GM18502 (cell line): ENCODE data around the gene MRTFA.
"Not testable (repeated sequence)": the region's sequence is repeated elsewhere in the genome, so short reads cannot be mapped to it uniquely, and the experiment has no call there.

ENCODE experiments used
- ATAC-seq: cut with Tn5 transposase; IDR thresholded peaks from one replicate; pipeline ENCODE4 v1.9.1; 2021; ENCODE audit warnings: mild to moderate bottlenecking; ENCODE audit not compliant: unreplicated experiment, poor library complexity

Gene MRTFA

DNA sequence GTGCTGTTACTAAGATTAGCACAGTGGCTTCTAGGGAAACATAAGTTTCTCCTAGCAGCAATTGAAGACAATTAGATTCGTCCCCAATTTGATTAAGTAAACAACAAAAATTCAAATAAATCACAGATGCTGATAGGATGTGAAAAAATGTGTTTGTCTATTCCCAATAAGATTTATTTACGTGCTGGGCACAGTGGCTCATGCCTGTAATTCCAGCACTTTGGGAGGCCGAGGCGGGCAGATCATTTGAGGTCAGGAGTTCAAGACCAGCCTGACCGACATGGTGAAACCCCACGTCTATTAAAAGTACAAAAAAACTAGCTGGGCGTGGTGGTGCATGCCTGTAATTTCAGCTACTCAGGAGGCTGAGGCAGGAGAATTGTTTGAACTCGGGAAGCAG is 128.5 kb downstream of the MRTFA start:
- not testable (repeated sequence) for ATAC-seq

DNA sequence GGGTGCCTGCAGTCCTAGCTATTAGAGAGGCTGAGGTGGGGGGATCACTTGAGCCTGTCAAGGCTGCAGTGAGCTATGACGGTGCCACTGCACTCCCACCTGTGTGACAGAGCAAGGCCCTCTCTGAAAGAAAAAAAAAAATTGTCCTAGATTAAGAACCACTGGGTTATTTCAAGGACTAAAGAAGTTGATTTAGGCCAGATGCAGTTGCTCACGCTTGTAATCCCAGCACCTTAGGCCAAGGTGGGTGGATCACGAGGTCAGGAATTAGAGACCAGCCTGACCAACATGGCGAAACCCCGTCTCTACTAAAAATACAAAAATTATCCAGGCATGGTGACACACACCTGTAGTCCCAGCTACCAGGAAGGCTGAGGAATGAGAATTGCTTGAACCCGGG is 129.0 kb downstream of the MRTFA start:
- no peak for ATAC-seq

DNA sequence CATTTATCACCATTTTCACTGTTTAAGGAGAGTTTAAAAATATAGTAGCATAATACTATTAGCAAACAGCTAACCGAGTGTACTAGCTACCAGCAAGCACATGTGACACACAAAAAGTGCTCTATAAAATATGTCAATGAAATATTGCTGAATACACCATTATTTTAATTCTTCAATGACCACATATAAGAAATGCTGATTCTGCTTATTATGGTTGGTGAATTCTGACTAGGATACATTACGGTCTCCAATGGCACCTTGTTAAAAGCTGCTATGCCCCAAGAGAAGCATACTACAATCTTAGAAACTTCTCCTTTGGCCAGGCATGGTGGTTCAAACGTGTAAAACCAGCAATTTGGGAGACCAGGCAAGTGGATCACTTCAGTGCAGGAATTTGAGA is 129.8 kb downstream of the MRTFA start:
- no peak for ATAC-seq

DNA sequence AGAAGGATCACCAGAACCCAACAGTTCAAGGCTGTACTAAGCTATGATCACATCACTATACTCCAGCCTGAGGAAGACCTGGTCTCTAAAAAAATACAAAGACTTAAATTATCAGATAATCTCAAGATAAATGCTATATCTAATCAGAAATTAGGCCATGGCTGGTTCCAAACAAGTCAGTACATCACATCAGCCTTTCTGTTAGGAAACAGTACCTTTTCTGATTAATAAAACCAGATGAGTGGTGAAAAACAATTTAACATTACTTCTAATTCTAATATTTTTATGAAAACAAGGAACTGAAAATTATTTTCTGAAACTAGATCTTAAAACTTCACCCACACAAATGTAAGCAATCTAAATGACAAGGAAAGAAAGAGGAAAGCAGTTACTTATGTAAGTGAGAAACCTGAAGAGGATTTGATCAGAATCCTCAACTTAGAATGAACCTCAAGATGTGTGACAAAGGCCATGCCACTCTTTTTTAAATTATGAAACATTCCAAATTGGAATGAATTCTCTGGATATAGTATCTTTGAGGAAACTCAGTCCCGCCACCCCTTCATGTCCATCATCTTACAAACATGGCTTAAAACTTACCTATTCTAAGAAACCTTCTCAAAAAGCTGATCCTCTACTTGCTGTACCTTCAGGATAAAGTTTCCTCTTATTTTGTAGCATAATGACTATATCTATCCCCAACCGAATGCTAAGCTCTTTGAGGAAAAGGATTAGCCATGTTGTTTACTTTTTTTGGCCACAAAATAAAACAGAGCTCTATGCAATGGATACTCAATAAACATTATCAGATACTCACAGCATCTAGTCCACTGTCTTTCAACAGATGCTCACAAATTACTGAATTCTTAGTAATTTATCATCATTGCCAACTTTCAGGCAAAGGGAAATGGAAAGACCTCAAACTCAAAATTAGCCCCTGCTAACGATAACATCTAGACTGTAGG is 132.0 kb downstream of the MRTFA start:
- ATAC-seq: no peak

DNA sequence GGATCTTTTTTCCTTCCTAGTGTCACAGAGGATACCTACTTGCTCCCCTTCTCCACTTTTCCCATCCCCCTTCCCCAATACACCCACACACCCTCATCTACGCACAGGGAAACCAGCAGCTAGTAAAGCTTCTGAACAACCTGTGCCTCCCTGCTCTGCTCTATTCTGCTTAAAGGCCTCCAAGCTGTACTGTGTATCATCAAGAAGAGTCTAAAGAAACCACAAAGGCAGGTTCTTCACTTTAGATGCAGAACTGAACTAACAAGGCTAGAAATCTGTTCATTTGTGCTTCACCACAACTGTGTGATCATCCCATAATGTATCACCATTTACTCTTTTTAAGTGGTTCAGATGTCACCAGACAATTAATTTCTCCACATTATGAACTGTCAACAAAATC is 133.6 kb downstream of the MRTFA start:
- ATAC-seq: no peak

DNA sequence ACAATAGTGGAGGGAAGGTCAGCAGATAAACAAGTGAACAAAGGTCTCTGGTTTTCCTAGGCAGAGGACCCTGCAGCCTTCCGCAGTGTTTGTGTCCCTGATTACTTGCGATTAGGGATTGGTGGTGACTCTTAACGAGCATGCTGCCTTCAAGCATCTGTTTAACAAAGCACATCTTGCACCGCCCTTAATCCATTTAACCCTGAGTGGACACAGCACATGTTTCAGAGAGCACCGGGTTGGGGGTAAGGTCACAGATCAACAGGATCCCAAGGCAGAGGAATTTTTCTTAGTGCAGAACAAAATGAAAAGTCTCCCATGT is 136.1 kb downstream of the MRTFA start:
- ATAC-seq: not testable (repeated sequence)

DNA sequence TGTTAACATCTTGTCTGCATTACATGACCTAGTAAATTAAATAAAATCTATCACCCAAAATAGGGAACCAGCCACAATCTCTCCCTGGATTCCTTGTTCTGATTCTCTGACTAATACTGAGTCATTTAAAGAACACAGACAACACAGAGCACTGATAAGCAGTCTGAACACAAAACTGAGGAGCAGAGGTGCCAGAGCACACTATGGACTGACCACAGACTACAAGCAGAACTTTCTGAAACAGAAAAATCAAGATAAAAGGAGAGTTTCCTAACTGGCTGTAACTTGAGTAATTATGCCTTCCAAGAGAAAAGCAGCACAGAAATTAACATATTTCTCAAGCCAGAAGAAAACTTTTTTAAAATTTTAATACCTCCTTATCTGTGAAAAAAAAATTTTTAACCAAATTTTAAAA is 137.3 kb downstream of the MRTFA start:
- ATAC-seq: no peak

DNA sequence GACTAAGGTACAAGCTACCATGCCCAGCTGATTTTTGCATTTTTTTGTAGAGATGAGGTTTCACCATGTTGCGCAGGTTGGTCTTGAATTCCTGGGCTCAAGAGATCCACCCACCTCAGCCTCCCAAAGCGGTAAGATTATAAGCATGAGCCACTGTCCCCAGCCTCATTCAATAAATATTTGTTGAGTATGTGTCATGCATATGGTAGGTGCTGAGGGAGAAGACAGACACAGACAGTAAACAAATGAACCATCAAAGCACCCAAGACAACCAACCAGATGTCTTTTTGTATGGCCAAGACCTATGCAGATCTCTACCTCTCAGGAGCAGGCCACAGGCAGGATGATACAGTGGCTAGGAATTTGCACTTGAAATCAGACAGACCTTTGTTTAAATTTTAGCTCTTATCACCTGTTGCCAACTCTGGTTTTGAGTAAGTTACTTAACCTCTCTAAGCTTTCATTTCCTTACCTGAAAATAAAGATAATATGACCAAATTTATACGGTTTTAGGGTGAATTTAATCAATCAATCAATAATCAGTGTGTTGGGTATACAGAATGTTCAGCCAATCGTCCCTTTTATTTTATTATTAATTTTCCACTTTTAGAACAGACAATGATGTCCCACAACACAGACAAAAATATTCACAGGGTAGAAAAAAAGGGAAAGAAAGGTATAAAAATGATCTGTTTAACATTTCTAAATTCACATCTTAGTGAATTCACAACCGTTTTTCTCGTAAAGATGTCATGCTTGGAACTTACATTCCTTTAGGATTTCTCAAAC is 137.9 kb downstream of the MRTFA start:
- peak; percentile 43 for ATAC-seq

DNA sequence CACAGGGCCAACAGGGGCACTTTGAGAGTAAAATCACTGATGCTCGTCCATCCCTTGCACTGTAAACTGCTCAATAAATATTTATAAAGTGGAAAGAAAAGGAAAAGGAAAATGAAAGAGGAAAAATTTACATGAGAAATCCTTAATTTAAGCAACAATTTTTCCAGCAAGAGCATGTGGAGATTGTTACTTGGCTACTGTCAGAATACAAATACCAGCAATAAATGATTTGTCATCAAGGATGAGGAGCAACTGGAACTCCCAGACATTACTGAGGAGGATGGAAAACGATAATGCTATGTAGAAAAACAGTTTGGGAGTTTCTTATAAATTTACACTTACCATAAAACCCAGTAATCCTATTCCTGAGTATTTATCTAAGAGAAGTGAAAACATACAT is 143.1 kb downstream of the MRTFA start:
- ATAC-seq: no peak

DNA sequence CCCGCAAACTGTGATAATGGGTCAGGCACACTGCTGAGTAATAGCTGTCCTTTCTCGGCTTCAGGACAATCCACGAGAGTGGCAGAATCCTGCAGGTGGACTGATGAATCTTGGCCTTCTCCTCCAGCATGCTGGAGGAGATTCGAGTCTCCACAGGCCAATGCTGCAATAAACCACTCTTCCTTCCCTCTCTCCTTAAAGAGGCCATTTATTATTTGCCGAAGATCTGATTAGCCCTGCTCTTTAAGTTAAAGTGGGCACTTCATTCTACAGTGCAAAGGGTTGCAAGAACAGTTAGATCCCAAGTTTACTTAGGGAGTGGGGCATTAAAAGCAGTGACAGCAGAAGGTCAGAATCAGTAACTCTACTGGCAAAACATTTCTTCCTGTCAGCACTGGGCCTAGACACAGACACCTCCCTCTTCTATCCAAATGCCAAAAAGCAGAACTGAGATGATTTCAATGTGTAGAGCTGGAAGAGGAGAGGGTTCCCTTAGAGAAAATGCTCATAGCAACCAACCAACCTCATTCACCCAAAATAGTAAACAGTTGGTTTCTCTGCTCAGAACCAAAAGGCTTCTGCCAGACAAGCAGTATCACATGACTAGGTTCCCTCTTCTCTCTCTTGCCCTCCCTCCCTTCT is 144.4 kb downstream of the MRTFA start:
- peak; percentile 87 for ATAC-seq

DNA sequence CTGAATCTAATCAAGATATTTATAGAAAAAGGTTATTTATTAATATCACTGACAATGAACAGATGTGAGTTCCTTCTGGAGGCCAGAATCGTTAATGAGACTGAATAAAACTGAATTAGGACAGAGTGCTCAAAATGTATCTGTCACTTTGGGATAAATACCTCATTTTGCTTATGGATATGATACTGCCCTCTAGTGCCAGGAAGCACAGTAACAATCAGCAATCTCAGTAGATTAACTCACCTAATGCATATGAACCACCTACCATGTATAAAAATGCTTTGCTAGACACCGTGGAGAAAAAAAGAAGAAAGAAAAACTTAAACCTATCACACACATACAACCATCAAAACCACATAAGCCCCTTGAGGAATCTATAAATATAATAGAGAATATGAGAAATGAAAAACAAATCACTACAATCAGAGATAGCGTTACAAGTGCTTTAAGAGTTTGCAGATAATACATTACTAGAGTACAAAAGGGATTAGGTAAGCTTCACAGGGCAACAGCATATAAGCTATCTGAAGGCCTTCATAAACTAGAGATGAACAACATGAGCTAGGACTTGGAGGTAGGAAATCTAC is 148.8 kb downstream of the MRTFA start:
- ATAC-seq: no peak

DNA sequence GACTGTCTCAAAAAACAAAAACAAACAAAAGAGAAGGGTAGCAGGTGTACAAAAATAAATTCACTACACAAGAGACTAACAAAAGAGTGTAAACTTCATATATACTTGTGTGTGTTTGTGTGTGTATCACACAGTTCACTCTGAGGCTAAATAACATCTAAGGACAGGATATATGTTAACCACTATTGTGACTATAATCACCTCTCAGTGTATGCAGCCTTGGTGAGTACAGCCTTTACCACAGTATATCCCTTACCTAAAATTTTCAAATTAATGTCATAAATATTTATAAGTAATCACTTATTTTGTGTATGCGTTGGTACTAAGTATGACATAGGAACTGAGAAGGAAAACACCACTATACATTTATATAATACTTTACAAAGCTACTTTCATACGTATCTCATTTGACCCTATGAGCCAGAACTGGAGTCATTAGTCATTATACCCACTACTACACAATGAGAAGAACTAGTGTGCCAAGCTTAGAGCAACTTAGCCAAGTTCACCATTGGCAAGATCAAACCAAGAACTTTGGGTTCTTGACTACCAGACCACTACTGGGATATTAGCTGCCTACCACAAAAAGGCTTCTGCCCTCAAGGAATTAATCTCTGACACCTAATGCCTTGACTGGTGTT is 149.4 kb downstream of the MRTFA start:
- ATAC-seq: no peak

DNA sequence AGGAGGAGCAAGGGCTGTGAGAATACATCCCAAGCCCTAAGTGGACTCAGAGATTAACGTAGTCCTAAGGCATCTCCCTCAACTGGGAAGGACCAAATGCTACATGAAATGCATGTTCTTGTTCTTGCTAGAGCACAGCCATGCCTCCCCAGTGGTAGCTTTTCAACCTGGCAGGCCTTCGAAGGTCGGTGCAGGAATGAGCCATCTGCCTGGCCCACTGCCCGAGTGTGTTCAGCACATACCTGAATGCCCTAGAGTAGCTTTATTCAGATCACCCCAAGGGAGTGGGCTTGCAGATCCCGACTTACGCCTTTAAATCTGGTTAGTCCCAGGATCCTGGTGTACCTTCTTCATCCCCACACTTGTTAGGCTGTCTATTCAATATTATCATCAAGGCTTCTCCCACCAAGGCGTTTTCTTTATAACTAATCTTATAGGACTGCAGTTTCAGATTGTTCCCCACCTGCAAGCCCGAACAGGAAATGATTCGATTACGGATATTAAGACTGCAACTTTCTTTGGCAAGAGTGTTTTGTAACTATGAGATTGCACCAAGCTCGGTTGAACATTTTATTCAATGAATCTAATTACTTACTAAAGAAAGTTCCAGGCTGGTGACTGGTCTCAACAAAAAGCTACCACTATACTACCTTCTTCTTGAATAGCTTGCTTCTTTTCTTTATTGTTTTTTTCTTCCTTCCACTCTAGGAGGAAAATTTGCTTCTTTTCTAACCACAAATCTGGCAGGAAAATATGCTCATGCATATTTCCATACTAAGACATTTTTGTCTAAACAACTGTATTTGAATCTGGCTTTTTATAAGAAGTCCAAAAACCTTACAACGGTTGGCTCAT is 150.5 kb downstream of the MRTFA start:
- ATAC-seq: no peak

DNA sequence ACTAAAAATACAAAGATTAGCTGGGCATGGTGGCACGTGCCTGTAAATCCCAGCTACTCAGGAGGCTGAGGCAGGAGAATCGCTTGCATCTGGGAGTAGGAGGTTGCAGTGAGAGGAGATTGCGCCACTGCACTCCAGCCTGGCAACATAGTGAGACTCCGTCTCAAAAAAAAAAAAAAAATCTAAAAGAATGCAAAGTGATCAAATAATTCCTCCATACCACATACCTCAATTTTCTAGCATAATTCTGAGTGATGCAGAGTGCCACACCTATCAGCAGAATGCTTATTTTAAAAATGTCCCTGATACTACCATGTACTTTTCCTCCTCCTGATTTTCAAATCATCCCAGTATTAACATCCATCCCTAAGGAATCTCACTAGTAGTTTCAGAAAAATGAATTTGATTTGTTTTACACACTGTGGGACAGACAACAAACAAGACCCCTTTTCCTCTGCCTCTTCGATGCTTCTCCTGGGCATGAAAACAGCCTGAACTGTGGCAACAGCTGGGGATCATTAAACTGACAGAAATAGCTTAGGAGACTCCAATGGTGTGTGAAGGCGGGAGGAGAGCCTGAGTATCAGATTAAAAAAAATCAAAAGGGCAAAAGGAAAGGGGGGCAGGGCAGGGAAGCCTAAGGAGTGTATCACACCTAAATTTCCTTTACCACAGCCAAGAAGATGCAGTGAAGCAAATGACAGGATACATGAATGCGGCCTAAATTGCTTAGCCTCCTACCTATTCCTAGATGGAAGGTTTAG is 151.4 kb downstream of the MRTFA start:
- no peak for ATAC-seq

DNA sequence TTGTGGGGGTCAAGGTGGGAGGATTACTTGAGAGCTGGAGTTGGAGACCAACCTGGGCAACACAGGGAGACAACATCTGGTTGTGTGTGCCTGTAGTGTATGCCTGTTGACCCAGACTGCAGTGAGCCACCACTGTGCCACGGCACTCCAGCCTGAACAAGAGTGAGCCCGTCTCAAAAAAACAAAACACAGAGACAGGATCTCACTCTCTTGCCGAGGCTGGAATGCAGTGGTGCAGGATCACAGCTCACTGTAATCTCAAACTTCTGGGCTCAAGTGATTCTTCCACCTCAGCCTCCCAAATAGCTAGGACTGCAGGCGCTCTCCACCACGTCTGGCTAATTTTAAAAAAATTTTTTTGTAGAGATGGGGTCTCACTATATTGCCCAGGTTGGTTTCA is 153.6 kb downstream of the MRTFA start:
- ATAC-seq: no peak

DNA sequence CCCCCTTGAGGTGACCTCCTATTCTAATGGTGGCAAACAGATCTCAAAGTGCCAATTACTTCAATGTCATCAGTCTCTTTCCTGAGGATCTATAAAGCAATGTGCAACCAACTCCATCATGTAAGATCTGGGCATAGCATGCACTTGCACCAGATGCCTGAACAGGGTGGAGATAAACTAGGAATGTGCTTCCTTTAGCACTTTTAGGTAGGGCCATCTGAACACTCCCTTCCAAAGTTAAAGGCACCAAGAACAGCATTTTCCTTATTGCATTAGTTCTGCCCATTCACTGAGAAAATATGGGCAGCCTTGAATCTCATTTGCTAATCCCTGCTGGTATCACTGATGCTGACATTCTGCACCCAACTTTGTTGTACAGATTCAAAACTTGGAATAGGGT is 154.1 kb downstream of the MRTFA start:
- no peak for ATAC-seq

DNA sequence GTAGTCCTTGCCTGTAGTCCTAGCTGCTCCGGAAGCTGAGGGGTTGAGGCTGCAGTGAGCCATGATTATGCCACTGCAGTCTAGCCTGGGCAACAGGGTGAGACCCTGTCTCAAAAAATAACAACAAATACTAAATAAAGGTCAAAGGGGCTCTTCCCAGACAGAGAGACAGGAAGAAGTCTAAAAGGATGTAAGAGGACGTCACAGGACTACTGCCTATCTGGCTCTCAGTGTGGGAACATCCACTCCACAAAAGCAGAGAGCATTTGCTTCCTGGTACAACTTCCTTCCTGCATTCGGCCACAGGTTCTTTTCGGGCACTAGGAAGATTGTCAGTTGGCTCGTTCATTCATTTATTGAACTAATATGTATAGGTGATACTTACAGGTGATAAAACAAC is 155.5 kb downstream of the MRTFA start:
- ATAC-seq: no peak

DNA sequence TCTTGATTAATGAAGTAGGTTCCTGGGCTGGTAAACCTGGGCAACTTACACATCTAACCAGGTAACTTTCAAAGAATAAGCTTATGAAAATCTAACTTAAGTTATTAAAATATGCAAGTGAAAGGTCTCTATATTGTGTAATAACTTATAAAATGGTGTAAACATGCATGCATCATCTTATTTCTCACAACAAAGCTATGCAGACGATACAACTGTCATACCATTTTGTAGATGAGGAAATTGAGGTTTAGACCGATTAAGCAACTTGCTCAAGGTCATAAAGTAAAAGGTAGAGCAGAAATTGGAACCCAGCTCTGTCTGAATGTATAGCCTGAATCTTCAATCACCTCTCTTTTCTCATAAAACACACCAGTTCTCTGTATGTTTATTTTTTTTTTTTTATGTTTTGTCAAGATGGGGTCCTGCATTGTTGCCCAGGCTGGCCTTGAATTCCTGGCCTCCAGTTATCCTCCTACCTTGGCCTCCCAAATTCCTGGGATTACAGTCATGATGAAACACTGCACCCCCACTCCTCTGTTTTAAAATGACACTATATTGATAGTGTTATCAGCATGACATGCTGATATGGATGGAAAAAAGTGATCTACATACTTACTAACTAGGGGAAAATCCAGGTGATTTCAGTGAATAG is 156.5 kb downstream of the MRTFA start:
- ATAC-seq: no peak
